ENCODE results near the gene RPGR. TPM values are rescaled to one million over a fixed set of nuclear protein-coding genes. Genes with fewer than 3 reads are reported as not detected.

RPGR gene
- total RNA-seq, 5 donors from 2014 or later (not counting 1 experiment from before 2014, with no cell fraction given): 8.1 to 31.2 (median 9.4) TPM

- Histone ChIP-seq H3K4me1 (ENCODE audit: control insufficient read depth in 1 of 2, extremely low read depth in 1 of 2, insufficient read depth in 2 of 2, low read length in 2 of 2) (no peaks in the 10 kb centered on the region), H3K27ac (ENCODE audit: low read length) (no peak overlapping the region), H3K9me3 (no peaks in the 10 kb centered on the region), H3K4me3 (ENCODE audit: control insufficient read depth in 1 of 2, extremely low read depth in 1 of 2, low read length in 1 of 2) (no peak overlapping the region), H3K36me3 (ENCODE audit: control insufficient read depth in 2 of 2, extremely low read depth in 1 of 2, insufficient read depth in 1 of 2, low read length in 1 of 2) (peaks cover 0 to 2% of the 10 kb centered on the region in 2 donors), H3K27me3 (replicated peaks in 1 of 2; ENCODE audit: control insufficient read depth in 2 of 2, extremely low read depth in 1 of 2, insufficient read depth in 2 of 2, low read length in 1 of 2) (no peaks in the 10 kb centered on the region)
- Mint-ChIP-seq H3K36me3 (peaks cover 26% of the 10 kb centered on the region), H3K27me3 (peaks cover 0 to 3% of the 10 kb centered on the region in 2 donors), H3K9me3 (no peaks in the 10 kb centered on the region), H3K27ac (no peak overlapping the region), H3K4me3 (no peak overlapping the region), H3K4me1 (no peaks in the 10 kb centered on the region)
- ATAC-seq (replicated peaks in 1 of 4): no peak
- WGBS (ENCODE audit: insufficient coverage): 95% methylated on average over 4 of the region's 7 CpGs
- DNase-seq: no peak
- ChIA-PET POLR2A (no interaction called here), CTCF (interaction anchor here in 1 of 2 donors (0.7 kb wide), 1 partner anchor 20 kb away, joined by 3 read pairs; no protein-coding TSS in a partner anchor)
Measured at GRCh38 chrX:38315186-38315585, 12.1 kb downstream of the RPGR start.

- CTCF ChIA-PET: no interaction called here
Measured at GRCh38 chrX:38313190-38313589, 14.1 kb downstream of the RPGR start.

GRCh38 chrX:38312436-38312835, 14.9 kb downstream of the RPGR start:
- Histone ChIP-seq H3K4me1 (ENCODE audit: control insufficient read depth in 1 of 2, extremely low read depth in 1 of 2, insufficient read depth in 2 of 2, low read length in 2 of 2) (no peaks in the 10 kb centered on the region), H3K36me3 (ENCODE audit: control insufficient read depth in 2 of 2, extremely low read depth in 1 of 2, insufficient read depth in 1 of 2, low read length in 1 of 2) (peaks cover 0 to 4% of the 10 kb centered on the region in 2 donors), H3K4me3 (ENCODE audit: control insufficient read depth in 1 of 2, extremely low read depth in 1 of 2, low read length in 1 of 2) (no peak overlapping the region), H3K27me3 (replicated peaks in 1 of 2; ENCODE audit: control insufficient read depth in 2 of 2, extremely low read depth in 1 of 2, insufficient read depth in 2 of 2, low read length in 1 of 2) (no peaks in the 10 kb centered on the region), H3K27ac (ENCODE audit: low read length) (no peak overlapping the region), H3K9me3 (no peaks in the 10 kb centered on the region)
- Mint-ChIP-seq H3K9me3 (no peaks in the 10 kb centered on the region), H3K36me3 (peaks cover 27% of the 10 kb centered on the region), H3K27ac (no peak overlapping the region), H3K4me1 (no peaks in the 10 kb centered on the region), H3K27me3 (no peaks in the 10 kb centered on the region), H3K4me3 (no peak overlapping the region)
- DNase-seq (no peak), ATAC-seq (replicated peaks in 1 of 4) (no peak)
- POLR2A ChIA-PET: no interaction called here
- CTCF ChIA-PET: no interaction called here
- 100% methylated on average over 2 of the region's 4 CpGs for WGBS (ENCODE audit: insufficient coverage)

More at GRCh38 chrX:38313190-38313589, 14.1 kb downstream of the RPGR start:
- Mint-ChIP-seq H3K4me1 (no peaks in the 10 kb centered on the region), H3K9me3 (no peaks in the 10 kb centered on the region), H3K36me3 (peaks cover 23% of the 10 kb centered on the region), H3K27me3 (no peaks in the 10 kb centered on the region), H3K4me3 (no peak overlapping the region), H3K27ac (no peak overlapping the region)
- Histone ChIP-seq H3K27ac (ENCODE audit: low read length) (no peak overlapping the region), H3K4me3 (ENCODE audit: control insufficient read depth in 1 of 2, extremely low read depth in 1 of 2, low read length in 1 of 2) (no peak overlapping the region), H3K36me3 (ENCODE audit: control insufficient read depth in 2 of 2, extremely low read depth in 1 of 2, insufficient read depth in 1 of 2, low read length in 1 of 2) (peaks cover 0 to 4% of the 10 kb centered on the region in 2 donors), H3K4me1 (ENCODE audit: control insufficient read depth in 1 of 2, extremely low read depth in 1 of 2, insufficient read depth in 2 of 2, low read length in 2 of 2) (no peaks in the 10 kb centered on the region), H3K9me3 (no peaks in the 10 kb centered on the region), H3K27me3 (replicated peaks in 1 of 2; ENCODE audit: control insufficient read depth in 2 of 2, extremely low read depth in 1 of 2, insufficient read depth in 2 of 2, low read length in 1 of 2) (no peaks in the 10 kb centered on the region)
- POLR2A ChIA-PET: no interaction called here
- ATAC-seq (replicated peaks in 1 of 4) (no peak), DNase-seq (no peak)
- 100% methylated on average over 2 of the region's 4 CpGs for WGBS (ENCODE audit: insufficient coverage)

DNA sequence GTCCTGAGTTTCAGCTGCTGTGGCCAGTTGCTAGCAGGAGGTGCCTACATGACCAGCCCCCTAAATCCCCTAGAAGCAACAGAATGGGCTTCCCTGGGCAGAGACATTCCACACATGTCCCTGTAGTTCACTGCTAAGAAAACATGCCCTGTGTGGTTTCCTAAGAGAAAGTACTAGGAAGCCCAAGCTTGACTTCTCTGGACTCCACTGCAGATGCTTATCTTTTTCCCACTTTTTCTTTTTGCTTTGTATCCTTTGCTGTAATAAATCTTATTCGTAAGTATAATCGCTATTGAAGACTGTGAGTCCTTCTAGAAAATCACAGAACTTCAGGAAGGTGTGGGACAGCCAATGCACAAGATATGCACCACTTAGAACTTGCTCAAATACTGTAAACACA, 15.6 kb downstream of the RPGR start:
- no peak overlapping the region for H3K4me3 Mint-ChIP-seq
- ChIA-PET POLR2A (no interaction called here), CTCF (no interaction called here)

DNA sequence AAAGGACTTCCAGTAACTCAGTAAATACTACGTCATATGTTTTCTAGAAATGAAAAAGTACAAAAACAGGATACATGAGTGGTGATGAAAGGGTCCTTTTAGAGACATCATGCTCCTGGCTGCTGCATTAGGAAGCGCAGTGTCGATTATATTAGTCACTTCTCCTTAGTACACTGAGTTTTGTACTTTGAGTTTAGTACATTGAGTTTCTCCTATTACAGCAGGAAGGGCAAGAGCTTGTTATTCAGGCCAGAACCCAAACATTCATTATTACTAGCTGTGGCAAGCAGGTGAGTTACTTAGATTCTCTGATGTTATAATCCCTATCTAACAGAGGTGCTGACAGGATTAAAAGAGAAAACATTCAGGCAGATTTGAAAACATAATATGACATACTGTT, 21.3 kb downstream of the RPGR start:
- no CpG with 5 or more reads among the region's 3 CpGs for WGBS (ENCODE audit: insufficient coverage)
- Mint-ChIP-seq H3K27ac (no peak overlapping the region), H3K9me3 (no peaks in the 10 kb centered on the region), H3K27me3 (peaks cover 0 to 3% of the 10 kb centered on the region in 2 donors), H3K36me3 (peaks cover 16% of the 10 kb centered on the region), H3K4me1 (no peaks in the 10 kb centered on the region), H3K4me3 (no peak overlapping the region)
- Histone ChIP-seq H3K4me3 (ENCODE audit: control insufficient read depth in 1 of 2, extremely low read depth in 1 of 2, low read length in 1 of 2) (no peak overlapping the region), H3K27ac (ENCODE audit: low read length) (no peak overlapping the region), H3K9me3 (no peaks in the 10 kb centered on the region), H3K36me3 (ENCODE audit: control insufficient read depth in 2 of 2, extremely low read depth in 1 of 2, insufficient read depth in 1 of 2, low read length in 1 of 2) (peaks cover 0 to 2% of the 10 kb centered on the region in 2 donors), H3K4me1 (ENCODE audit: control insufficient read depth in 1 of 2, extremely low read depth in 1 of 2, insufficient read depth in 2 of 2, low read length in 2 of 2) (no peaks in the 10 kb centered on the region), H3K27me3 (replicated peaks in 1 of 2; ENCODE audit: control insufficient read depth in 2 of 2, extremely low read depth in 1 of 2, insufficient read depth in 2 of 2, low read length in 1 of 2) (no peaks in the 10 kb centered on the region)
- ATAC-seq (replicated peaks in 1 of 4) (no peak), DNase-seq (no peak)
- POLR2A ChIA-PET: no interaction called here
- CTCF ChIA-PET: no interaction called here

More for the DNA sequence above, 15.6 kb downstream of the RPGR start:
- Mint-ChIP-seq H3K36me3 (peaks cover 27% of the 10 kb centered on the region), H3K4me1 (no peaks in the 10 kb centered on the region), H3K27me3 (no peaks in the 10 kb centered on the region), H3K9me3 (no peaks in the 10 kb centered on the region), H3K27ac (no peak overlapping the region)
- H3K4me3 ChIP-seq (ENCODE audit: control insufficient read depth in 1 of 2, extremely low read depth in 1 of 2, low read length in 1 of 2): no peak overlapping the region
- no CpG with 5 or more reads among the region's 2 CpGs for WGBS (ENCODE audit: insufficient coverage)
- H3K27ac ChIP-seq (ENCODE audit: low read length): no peak overlapping the region
- no peaks in the 10 kb centered on the region for H3K27me3 ChIP-seq (replicated peaks in 1 of 2; ENCODE audit: control insufficient read depth in 2 of 2, extremely low read depth in 1 of 2, insufficient read depth in 2 of 2, low read length in 1 of 2)
- peaks cover 0 to 2% of the 10 kb centered on the region in 2 donors for H3K36me3 ChIP-seq (ENCODE audit: control insufficient read depth in 2 of 2, extremely low read depth in 1 of 2, insufficient read depth in 1 of 2, low read length in 1 of 2)
- no peaks in the 10 kb centered on the region for H3K4me1 ChIP-seq (ENCODE audit: control insufficient read depth in 1 of 2, extremely low read depth in 1 of 2, insufficient read depth in 2 of 2, low read length in 2 of 2)
- ATAC-seq (replicated peaks in 1 of 4): no peak
- H3K9me3 ChIP-seq: no peaks in the 10 kb centered on the region
- no peak for DNase-seq

GRCh38 chrX:38304010-38304409, 23.3 kb downstream of the RPGR start:
- Histone ChIP-seq H3K27me3 (replicated peaks in 1 of 2; ENCODE audit: control insufficient read depth in 2 of 2, extremely low read depth in 1 of 2, insufficient read depth in 2 of 2, low read length in 1 of 2) (no peaks in the 10 kb centered on the region), H3K36me3 (ENCODE audit: control insufficient read depth in 2 of 2, extremely low read depth in 1 of 2, insufficient read depth in 1 of 2, low read length in 1 of 2) (peaks cover 0 to under 1% of the 10 kb centered on the region in 2 donors), H3K27ac (ENCODE audit: low read length) (no peak overlapping the region), H3K9me3 (no peaks in the 10 kb centered on the region), H3K4me1 (ENCODE audit: control insufficient read depth in 1 of 2, extremely low read depth in 1 of 2, insufficient read depth in 2 of 2, low read length in 2 of 2) (no peaks in the 10 kb centered on the region), H3K4me3 (ENCODE audit: control insufficient read depth in 1 of 2, extremely low read depth in 1 of 2, low read length in 1 of 2) (no peak overlapping the region)
- Mint-ChIP-seq H3K9me3 (no peaks in the 10 kb centered on the region), H3K36me3 (peaks cover 16% of the 10 kb centered on the region), H3K27ac (no peak overlapping the region), H3K4me3 (no peak overlapping the region), H3K4me1 (no peaks in the 10 kb centered on the region), H3K27me3 (peaks cover 0 to 3% of the 10 kb centered on the region in 2 donors)
- ChIA-PET CTCF (no interaction called here), POLR2A (no interaction called here)
- DNase-seq (no peak), ATAC-seq (replicated peaks in 1 of 4) (no peak)
- no CpG with 5 or more reads among the region's 4 CpGs for WGBS (ENCODE audit: insufficient coverage)

DNA sequence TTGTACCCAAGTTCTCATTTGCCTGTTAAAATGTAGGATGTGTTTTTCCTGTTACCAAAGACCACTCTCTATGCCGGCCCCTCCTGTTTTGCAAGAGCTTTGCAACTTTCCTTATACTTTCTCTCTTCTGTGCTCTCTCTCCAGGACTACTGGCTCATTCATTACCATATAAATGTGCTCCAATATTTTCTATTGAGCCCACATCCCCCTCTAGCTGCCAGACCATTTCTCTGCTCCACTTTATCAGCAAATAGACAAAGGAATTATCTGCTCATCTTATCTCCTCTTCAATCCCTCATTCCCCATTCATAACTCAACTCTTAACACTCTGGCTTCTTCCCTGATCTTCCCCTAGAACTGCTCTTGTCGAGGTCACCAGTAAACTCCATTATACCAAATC, 33.6 kb downstream of the RPGR start:
- ATAC-seq (replicated peaks in 1 of 4) (no peak), DNase-seq (no peak)
- Histone ChIP-seq H3K4me1 (ENCODE audit: control insufficient read depth in 1 of 2, extremely low read depth in 1 of 2, insufficient read depth in 2 of 2, low read length in 2 of 2) (no peaks in the 10 kb centered on the region), H3K27ac (ENCODE audit: low read length) (no peak overlapping the region), H3K4me3 (ENCODE audit: control insufficient read depth in 1 of 2, extremely low read depth in 1 of 2, low read length in 1 of 2) (no peak overlapping the region), H3K27me3 (replicated peaks in 1 of 2; ENCODE audit: control insufficient read depth in 2 of 2, extremely low read depth in 1 of 2, insufficient read depth in 2 of 2, low read length in 1 of 2) (no peaks in the 10 kb centered on the region), H3K36me3 (ENCODE audit: control insufficient read depth in 2 of 2, extremely low read depth in 1 of 2, insufficient read depth in 1 of 2, low read length in 1 of 2) (peaks cover 0 to under 1% of the 10 kb centered on the region in 2 donors), H3K9me3 (no peaks in the 10 kb centered on the region)
- Mint-ChIP-seq H3K4me1 (no peaks in the 10 kb centered on the region), H3K4me3 (no peak overlapping the region), H3K9me3 (no peaks in the 10 kb centered on the region), H3K36me3 (peaks cover 14% of the 10 kb centered on the region), H3K27ac (no peak overlapping the region), H3K27me3 (no peaks in the 10 kb centered on the region)
- POLR2A ChIA-PET: no interaction called here
- CTCF ChIA-PET: interaction anchor here in 1 of 2 donors (0.7 kb wide), 1 partner anchor 856 kb away, joined by 3 read pairs; no protein-coding TSS in a partner anchor
- 88% methylated on average over 1 of the region's 2 CpGs for WGBS (ENCODE audit: insufficient coverage)
